HuH-7 (cell line): ENCODE results near the gene MRPS25.
A peak's percentile ranks its signal among the peaks of the same experiment; 100 is the strongest.

Source experiments
- DNase-seq: peaks from one replicate; pipeline ENCODE4 v3.0.0; 2011; ENCODE audit warnings: low spot score

Gene MRPS25

DNA sequence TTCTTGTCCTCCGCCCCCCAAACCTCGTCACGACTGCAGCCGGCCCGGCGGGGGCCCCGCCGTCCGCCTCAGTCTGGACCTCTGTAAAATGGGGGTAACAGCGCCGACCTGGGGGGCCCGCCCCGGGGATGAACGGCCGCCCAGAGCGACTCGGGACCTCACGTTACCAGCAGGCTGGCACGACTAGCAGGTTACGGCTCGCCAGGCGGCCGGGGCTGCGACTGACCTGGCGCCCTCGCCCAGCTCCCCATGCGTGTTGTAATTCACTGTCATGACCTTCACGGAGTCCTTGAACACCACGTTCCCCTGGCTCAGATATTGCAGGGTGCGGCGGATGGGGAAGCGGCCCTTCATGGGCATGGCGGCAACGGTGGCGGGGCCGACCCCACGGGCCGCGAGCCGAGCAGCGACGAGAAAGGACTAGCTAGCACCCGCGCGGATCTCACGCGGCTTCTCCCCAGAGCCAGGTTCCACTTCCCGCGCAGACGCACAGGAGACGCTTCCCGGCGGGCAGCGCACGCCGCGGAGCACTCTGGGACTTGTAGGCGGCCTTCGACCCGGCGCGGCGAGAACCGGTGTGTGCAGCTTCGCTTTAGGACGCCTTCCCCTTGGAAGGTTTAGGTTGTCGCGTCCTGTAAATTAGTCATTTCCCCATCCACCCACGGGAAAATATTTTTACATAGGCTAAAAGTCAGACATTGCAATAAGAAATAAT, at the start of gene MRPS25:
Gene MRPS25, minus strand, starts transcription at position 481 of the 715 bp plus-strand sequence. Its CDS starts 121 bp downstream, at position 360.
- peak; percentile 99 for DNase-seq

DNA sequence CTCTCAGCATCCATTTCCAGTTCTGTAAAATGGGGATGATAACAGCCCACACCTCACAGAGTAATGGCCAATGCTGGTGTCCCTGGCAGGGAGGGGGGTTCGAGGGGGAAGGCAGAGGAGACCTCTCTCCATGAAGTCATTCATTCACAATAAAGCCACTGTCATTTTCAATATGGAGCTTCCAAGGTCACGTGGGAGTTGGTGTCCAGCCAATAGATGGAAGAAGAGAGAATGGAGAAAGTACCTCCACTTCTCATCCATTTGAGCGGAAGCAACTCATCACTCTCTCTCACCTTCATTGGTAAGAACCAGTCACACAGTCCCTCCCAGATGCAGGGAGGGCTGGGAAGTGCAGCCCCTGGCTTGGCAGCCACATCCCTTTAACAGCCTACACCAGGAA, 48.8 kb upstream of the MRPS25 start:
- no peak for DNase-seq

DNA sequence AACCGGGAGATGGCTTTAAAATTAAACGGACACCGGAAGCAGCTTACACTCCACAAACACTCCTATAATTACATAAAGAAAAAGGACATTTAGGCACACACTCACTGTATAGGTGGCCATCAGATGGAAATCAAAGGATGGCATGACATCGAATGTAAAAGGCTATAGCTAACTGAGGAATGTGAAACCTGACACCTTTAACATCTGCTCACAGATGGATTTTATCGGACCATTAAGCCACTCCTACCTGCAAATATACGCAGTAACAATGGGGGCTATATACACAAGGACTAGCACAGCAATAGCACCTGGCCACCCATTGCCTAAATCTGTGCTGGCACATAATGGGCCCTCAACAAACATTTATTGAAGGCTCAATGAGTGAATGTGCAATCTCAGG, 48.4 kb upstream of the MRPS25 start:
- DNase-seq: no peak

DNA sequence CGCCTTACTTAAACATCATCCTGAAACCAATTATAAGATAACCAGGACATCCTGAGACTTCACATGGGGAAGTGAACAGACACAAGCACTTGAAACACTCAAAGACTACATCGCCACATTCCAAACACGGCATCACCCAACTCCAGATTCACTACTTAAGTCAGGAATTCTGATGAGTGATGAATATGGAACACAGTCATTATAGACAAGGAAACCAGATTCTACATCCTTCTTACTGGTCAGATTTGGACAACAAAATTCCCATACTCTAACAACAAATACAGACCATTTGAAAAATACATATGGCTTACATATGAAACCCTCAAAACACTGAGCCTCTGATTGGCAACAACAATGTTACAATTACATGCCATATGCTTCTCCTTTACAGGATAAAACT, 46.9 kb upstream of the MRPS25 start:
- no peak for DNase-seq

DNA sequence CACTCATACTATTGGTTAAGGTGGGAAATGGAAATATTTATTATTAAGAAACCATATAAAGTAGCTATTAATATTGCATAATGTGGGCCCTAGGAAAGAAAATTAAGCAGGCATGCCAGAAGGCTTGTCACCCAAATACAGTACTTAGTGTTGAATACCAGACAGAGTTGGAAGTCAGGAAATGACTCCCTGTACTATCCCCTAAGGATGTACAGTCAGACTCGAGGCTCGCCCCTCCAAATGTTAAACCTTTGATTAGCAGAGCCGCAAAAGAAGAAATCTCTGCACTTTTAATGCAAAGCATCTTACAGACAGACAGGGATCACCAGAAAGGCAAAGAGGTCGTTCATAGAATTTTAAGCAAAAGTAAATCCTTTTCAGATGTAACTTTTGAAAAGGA, 45.1 kb upstream of the MRPS25 start:
- DNase-seq: no peak

DNA sequence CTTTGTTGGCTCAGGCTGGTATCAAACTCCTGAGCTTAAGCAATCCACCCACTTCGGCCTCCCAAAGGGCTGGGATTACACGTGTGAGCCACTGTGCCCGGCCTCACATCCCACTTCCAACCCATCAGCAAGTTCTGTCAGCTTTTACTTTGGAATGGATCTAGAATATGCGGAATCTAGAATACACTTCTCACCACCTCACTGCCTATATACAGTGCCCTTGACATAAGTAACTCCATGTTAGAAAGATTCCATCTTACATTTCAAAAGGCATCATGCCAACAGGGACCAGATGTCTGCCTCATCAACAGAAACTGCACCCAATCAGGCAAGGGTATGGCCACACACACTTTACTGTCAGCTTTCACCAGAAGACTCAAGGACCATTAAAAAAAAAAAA, 43.8 kb upstream of the MRPS25 start:
- DNase-seq: no peak

DNA sequence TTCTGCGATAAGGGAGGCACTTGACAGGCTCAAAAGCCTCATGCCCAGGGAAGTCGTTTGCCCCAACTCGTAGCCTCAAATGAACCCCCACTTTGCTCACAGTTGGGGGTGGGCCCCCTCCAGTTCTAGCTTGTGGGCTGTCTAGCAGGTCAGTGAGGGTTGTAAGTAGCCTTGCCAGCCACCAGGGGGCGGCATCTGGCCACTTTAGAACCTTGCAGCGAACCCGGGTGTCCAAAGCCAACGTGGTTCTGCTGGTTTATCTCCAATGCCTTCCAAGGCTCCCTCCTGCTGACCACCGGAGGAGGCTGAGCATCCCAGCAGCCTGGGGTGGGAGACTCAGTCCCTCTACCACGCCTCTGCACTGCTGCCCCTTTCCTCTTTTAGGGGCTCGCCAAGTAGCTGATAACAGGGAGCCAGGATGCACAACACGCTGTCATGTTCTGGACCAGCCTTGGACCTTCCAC, 43.0 kb upstream of the MRPS25 start:
- DNase-seq: peak; percentile 94

DNA sequence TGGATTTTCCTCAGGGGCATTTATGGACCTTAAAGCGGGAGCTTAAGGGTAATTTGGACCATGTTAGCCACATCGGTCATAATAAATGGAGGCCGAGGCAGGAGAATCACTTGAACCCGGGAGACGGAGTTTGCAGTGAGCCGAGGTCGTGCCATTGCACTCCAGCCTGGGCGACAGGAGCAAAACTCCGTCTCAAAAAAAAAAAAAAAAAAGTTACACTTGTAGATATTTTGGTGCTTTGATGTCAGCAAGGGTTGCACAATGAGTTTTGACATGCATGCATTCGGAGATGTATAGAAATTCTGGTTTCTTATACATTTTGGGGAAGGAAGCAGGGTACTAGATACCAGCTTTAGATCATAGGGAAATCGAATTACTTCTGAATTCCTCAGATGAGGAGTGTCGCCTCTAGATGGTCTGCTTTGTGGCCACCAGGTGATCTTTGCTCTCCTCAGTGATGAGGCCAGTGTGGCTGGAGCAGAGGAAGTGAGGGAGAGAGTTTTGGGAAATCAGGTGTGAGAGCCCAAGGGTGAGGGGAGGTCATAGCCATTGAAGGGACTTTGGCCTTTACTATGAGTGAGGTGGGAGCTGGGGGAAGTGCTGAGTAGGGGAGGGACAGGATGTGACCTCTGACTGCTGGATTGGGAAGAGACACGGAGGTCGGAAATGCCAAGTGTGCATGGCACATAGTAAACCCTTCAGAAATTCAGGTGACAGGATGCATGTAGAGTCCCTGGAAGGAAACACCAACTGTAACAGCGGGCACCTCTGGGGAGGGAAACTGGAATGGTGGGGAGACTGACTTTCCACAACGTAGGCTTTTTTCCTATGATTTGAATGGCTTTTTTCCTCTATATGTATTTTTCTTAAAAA, 42.2 kb upstream of the MRPS25 start:
- peak; percentile 60 for DNase-seq

DNA sequence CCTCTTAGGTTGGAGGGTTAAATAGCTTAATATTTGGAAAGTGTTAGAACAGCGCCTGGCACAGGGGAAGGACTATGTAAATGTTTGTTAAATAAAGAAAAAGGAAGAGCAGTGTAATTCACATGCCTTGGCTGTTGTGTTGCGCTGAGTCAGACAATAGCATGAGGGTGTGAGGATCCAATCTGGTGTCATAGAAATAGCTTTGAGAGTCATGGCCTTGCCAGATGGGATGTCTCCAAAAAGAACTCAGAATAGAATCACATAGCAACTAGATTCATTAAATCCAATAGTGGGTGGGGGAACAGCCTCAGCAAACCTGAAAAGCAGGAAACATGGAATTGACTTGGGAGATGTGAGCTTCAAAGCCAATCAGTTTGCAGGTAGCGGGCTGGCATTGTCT, 37.7 kb upstream of the MRPS25 start:
- no peak for DNase-seq

DNA sequence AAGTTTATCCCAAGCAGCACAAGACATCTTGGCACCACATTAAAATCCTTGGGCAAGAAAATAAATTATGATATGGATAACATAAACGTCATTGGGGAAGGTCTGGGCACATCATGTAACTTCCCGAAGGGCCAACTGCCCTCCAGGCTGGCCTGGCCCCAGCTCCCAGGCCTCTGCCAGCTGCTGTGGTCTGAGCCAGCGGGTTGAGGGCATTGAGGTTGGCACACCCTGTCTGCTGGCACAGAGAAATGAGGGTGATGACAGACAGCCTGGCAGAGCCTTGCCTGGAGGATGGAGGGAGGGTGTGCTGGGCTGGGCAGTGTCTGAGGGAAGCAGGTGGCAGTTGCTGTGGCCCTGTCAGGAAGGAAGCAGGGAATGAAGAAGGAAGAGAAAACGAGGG, 37.1 kb upstream of the MRPS25 start:
- no peak for DNase-seq

DNA sequence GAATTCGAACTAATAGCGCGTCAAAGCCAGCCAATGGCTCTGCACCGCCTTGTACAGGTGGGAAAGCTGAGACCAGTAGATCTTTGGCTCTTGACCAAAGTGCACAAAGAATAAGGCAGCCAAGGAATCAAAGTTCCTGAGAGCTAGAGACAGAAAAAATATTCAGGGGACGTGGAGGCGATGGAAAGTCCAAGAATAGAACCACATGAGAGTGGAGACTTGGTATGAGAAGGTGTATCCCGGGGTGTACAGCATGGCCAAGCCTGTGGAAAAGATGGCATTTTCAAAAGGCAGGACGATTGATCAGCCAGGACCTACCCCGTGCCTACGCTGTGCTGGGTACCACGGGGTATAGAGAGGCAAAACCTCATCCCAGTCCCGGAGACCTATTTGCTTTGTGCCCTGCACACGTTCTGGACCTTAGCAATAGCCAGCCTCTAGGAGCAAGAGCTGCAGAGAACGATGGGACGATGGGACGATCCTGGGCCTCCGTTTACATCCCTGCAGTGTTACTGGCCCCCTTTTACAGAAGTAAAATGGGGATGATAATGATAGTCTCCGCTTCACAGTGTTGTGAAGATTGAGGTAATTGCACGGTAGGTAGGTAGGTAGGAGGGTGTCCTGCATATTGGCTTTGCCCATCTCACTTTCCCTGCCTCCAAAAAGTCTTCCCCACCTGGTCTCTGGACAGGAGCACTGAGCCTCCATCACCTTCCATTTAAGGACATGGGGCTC, 34.4 kb upstream of the MRPS25 start:
- peak; percentile 37 for DNase-seq

DNA sequence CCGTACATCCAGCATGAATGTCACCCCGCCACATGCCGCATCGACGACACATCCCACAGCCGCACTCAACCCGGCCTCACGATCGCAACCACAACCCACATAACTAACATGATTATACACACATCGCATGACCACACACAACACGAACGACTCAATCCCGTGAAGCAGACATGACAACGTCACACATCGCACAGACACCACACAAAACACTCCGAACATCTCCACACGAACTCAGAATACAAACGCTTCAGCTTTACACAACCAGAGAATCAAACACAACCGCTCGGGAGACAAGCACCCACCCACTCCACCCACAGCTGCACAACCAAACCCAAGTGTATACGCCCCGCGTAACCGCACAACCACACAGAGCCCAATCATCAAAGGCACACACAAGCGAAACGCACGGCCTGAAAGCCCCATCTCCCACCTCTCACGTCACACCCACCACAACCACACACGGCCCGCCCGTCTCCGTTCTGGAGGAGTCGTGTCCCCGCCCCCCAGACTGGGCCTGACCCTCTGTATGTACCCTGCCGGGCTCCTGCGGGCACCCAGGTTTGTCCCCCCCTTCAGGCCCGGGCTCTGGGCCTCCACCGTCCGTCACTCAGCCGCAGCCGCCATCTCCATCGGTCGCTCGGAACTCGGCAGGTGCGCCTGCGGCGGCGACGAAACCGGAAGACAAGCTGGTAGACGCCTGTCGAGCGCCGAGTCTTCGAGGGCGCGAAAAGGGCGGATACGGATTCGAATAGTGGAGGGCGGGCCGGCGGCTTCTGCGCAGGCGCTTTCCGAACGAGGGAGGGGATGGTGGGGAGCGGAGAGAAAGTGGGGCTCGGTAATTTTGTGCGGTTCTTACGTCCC, 33.6 kb upstream of the MRPS25 start, which contains the start of gene RBSN:
Gene RBSN, minus strand, starts transcription at position 646 of the 861 bp plus-strand sequence. CDS start 3,028 bp downstream, outside the sequence.
- peak; percentile 96 for DNase-seq

DNA sequence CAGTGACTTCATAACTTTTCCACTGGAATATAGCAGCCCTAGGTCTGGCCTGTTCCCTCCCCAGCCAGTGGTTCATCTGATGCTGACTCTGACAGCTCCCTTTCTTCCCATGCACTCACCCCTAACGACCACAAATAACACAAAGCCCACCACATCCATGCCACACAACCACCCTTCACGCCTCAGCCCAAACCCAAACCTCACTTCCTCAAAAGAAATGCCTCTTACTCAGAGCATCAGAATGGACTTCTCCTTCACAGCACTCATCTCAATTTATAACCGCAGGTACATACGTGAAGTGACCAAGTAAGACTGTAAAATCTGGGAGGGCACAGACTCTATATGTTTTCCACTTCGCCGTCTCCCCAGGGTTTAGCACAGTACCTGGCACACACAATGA, 32.8 kb upstream of the MRPS25 start:
- no peak for DNase-seq

DNA sequence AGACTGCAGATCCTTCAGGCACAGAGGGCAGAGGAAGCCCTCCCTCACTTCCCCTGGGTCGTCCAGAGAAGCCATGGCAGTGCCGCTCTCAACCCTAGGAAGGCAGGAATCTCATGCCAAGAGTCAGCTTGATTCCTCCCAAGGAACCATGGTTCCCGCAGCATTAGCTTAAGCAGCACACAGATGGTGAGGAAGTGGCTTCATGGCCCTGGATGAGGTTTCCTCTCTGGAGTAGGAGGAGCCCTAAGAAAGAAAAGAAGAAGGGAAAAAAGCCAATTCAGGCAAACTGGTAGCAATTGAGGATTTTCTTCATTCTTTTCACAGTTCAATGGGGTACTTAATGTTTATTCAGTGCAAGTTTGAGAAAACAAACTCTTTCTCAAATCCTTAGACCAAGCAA, 30.9 kb upstream of the MRPS25 start:
- no peak for DNase-seq

DNA sequence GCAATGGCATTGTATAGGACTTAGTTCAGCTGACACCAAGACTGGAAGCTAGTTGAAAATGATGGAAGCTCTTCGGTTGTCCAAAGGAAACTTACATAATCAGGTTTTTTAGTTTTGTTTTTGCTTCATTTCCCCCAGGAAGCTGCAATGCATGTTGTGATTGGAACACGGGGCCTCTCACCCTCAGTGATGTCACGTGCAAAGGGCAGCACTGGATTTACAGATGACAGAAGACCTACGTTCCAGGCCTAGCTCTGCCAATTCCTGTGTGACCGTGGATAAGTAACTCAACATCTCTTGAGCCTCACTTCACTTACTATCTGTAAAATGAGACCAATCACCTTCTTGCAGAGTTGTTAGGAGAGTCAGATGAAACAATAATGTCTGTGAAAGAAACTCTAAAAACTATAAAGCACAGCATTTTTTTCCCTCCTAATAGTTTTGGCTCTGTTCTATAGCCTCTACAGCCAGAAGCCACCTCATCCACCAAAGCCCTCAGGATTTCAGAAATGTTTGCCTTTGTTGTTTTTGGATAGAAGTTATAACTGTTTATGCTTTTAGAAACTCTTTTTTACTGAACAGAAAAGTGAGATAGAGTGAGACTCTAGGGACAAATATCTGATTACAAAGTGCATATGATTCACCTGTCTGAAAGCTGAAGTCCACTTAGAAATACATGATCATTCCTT, 29.2 kb upstream of the MRPS25 start:
- no peak for DNase-seq

DNA sequence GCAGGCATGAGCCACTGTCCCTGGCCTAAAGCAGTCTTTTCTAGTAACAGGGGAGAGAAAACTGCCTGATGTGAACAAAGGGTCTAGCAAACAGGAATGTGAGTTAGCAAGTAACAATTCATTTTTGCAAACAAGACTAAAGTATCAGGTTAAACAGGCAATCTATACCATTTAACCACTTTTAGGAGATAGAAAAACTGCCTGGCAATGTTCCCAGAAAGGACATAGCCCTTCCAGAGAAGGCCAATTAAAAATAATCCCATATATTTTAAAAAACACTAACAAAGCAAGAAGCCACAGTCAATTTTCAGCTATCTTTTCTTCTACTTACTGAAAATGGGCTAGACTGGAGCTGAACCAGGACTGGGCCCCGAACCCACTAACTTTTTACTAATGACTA, 27.6 kb upstream of the MRPS25 start:
- no peak for DNase-seq

DNA sequence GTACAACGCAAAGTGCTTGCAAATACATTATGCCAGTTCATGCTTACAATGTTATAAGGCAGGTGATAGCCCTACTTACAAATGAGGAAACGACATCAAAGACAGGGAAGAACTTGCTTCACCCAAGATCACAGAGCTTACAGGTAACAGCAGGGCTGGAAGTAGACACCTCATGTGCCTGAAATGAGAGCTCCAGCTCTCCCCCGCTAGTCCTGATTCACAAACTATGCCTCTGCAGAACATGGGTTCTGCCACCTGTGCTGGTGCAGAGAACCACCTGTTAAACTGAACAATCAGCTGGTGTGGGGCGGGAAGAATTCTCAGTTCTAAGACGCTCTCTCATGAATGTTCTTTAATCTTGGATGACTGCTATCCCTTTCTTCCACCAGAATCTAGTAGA, 26.5 kb upstream of the MRPS25 start:
- no peak for DNase-seq

DNA sequence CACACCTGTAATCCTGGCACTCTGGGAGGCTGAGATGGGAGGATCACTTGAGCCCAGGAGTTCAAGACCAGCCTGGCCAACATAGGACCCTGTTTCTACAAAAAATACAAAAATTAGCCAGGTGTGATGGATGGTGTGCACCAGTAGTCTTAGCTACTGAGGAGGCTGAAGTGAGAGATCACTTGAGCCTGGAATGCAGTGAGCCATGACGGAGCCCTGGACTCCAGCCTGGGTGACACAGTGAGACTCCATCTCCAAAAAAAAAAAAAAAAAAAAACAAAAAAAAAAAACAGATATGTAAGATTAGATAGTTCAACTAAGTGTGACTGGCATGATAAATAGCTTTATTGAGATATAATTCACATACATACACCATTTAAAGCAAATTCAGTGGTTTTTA, 24.1 kb upstream of the MRPS25 start:
- no peak for DNase-seq

DNA sequence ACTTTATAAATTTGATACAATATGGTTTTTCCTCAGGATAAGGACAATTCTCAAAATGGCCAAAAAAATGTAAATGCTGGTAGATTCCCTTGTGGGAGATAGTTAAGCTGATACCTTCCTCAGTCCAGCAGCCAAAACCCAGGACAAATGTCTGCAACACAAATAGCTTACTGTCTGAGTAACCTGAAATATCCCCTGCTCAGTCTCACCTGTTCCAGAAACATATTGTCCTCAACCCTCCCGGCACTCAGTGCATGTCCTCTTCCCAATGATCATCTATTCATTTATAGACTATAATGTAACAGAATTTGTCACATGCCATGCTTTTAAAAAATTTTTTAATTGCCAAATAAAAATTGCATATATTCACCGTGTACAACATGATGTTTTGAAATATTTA, 21.6 kb upstream of the MRPS25 start:
- DNase-seq: no peak

DNA sequence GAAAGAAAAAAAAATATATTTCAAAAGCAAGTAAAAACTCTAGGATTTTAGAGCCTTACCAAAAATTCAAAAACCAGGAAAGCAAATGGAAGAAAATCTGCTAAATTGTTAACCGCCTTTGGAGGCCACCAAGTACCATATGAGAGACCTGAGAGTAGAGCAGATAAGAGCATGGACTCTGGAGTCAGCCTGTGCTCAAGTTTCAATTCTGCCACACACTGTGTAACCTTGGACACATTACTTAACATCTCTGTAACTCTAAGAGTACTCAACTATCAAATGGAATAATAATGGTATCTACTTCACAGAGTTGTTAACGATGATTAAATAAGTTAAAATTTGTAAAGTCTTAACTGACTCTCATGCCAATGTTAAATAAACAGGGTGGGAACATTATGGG, 21.1 kb upstream of the MRPS25 start:
- no peak for DNase-seq

DNA sequence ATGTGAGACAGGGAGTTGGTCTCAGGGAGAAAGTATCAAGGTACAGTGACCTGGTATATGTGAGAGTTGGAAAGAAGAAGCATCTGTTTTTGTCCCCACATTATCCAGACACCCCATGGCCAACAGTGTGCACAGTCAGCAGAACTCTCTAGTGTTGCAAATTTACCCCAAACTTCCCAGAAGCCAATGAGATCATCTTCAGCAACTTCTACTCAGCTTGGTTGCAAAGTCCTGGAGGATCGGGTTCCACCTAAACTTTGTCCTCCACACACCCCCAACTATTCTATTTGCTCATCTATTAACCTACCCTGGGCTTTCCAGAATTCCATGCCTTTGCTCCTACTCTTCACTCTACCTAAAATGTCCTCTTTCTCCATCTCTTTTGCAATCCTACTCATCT, 18.1 kb upstream of the MRPS25 start:
- DNase-seq: no peak
